ENCODE measurements around the gene WBP4. TPM values are rescaled to one million over a fixed set of nuclear protein-coding genes. Genes with fewer than 3 reads are reported as not detected.

The WBP4 gene
- 2.3 and 3.7 TPM in 2 replicates for total RNA-seq

GRCh38 chr13:41061075-41061913, at the start of gene WBP4:
Gene WBP4, plus strand, starts transcription at chr13:41061509. Its CDS starts 165 bp downstream, at chr13:41061674.

GRCh38 chr13:41019011-41019487, 42.3 kb upstream of the WBP4 start, which contains the start of gene ELF1:
Gene ELF1, minus strand, starts transcription at chr13:41019316. Its CDS starts 37,262 bp downstream, at chr13:40982054.

GRCh38 chr13:41132512-41133152, 71.3 kb downstream of the WBP4 start, which contains the start of gene KBTBD6:
Gene KBTBD6, minus strand, starts transcription at chr13:41132802. Its CDS starts 291 bp downstream, at chr13:41132511.

Other genes starting within 250 kb of the WBP4 start
- gene ELF1, start 42.2 kb upstream of the WBP4 start, total RNA-seq, result 18.9 and 40.6 TPM in 2 replicates
- gene KBTBD6, start 71.3 kb downstream of the WBP4 start, total RNA-seq, result 5.9 and 7.2 TPM in 2 replicates
- gene KBTBD7, start 133.1 kb downstream of the WBP4 start, total RNA-seq, result 3.1 and 5.3 TPM in 2 replicates
- gene MTRF1, start 202.1 kb downstream of the WBP4 start, total RNA-seq, result 4.1 and 5.5 TPM in 2 replicates
- 3.7 and 4.1 TPM in 2 replicates for gene NAA16, start 249.8 kb downstream of the WBP4 start, total RNA-seq

Data from mesangial cell (primary cell).